Activated CD4-positive, alpha-beta memory T cell treated with anti-CD3 and anti-CD28 coated beads for 36 hours (primary cell): ENCODE results near the gene FEN1. TPM values are rescaled to one million over a fixed set of nuclear protein-coding genes. Genes with fewer than 3 reads are reported as not detected.

Experiments
- CTCF ChIA-PET: fragments of 350-600 bp; sonication (Branson Sonifier 250); formaldehyde crosslinking; loops from one replicate; lab custom pipeline; 2021; ENCODE audit warnings: antibody characterized with exemption, inconsistent platforms; lab: Charles Lee
- POLR2A ChIA-PET: fragments of 350-600 bp; sonication (Branson Sonifier 250); formaldehyde crosslinking; loops from one replicate; lab custom pipeline; 2021; ENCODE audit warnings: antibody characterized with exemption; lab: Charles Lee
- DNase-seq: peaks from one replicate; pipeline ENCODE4 v3.0.0-alpha.2; 2020
- H3K27ac Mint-ChIP-seq: one replicate; pipeline ENCODE4 v1.8.0; 2021; ENCODE audit warnings: mixed read lengths
- H3K27me3 Mint-ChIP-seq: one replicate; pipeline ENCODE4 v1.8.0; 2021; ENCODE audit warnings: mixed read lengths
- H3K36me3 Mint-ChIP-seq: one replicate; pipeline ENCODE4 v1.8.0; 2021; ENCODE audit warnings: mixed read lengths
- H3K4me1 Mint-ChIP-seq: one replicate; pipeline ENCODE4 v1.8.0; 2021; ENCODE audit warnings: low read depth, mixed read lengths
- H3K4me3 Mint-ChIP-seq: one replicate; pipeline ENCODE4 v1.8.0; 2021; ENCODE audit warnings: mild to moderate bottlenecking, mixed read lengths
- H3K9me3 Mint-ChIP-seq: one replicate; pipeline ENCODE4 v1.8.0; 2021; ENCODE audit warnings: mixed read lengths
- intact Hi-C: fragments of 100-400 bp; cut with micrococcal nuclease; formaldehyde crosslinking; loops from one replicate; pipeline ENCODE4 v1.15.1; 2023
- total RNA-seq, 2 experiments: library from RNA; stranded (reverse); gene quantifications; one replicate each; pipeline ENCODE4 v1.2.3, GENCODE V29; 2021

The FEN1 gene
- total RNA-seq, 2 experiments from 2014 or later = 108 to 111 TPM

- no peak overlapping the region for H3K27ac Mint-ChIP-seq
- POLR2A ChIA-PET = no interaction called here
- no peak for DNase-seq
- CTCF ChIA-PET = interaction anchor here (0.9 to 1.0 kb wide), 2 partner anchors 26 to 39 kb away, joined by 3 to 4 read pairs; no protein-coding TSS in a partner anchor
- intact Hi-C loops = no loop called here
- peaks cover 2% of the 10 kb centered on the region for H3K27me3 Mint-ChIP-seq
- H3K4me1 Mint-ChIP-seq = peaks cover 6% of the 10 kb centered on the region
- H3K9me3 Mint-ChIP-seq = no peaks in the 10 kb centered on the region
- no peak overlapping the region for H3K4me3 Mint-ChIP-seq
- no peaks in the 10 kb centered on the region for H3K36me3 Mint-ChIP-seq
Measured at GRCh38 chr11:61771985-61772455, 20.7 kb upstream of the FEN1 start.

- no peak overlapping the region for H3K4me3 Mint-ChIP-seq
- POLR2A ChIA-PET = no interaction called here
- intact Hi-C loops = no loop called here
Measured at GRCh38 chr11:61773356-61773755, 19.4 kb upstream of the FEN1 start.

GRCh38 chr11:61773809-61774208, 18.9 kb upstream of the FEN1 start:
- intact Hi-C loops = no loop called here
- Mint-ChIP-seq H3K27me3 (peaks cover 2% of the 10 kb centered on the region), H3K4me1 (peaks cover 9% of the 10 kb centered on the region), H3K9me3 (no peaks in the 10 kb centered on the region), H3K36me3 (no peaks in the 10 kb centered on the region), H3K4me3 (no peak overlapping the region), H3K27ac (no peak overlapping the region)
- no peak for DNase-seq
- CTCF ChIA-PET = no interaction called here
- POLR2A ChIA-PET = no interaction called here

More at GRCh38 chr11:61773356-61773755, 19.4 kb upstream of the FEN1 start:
- H3K36me3 Mint-ChIP-seq = no peaks in the 10 kb centered on the region
- peaks cover 2% of the 10 kb centered on the region for H3K27me3 Mint-ChIP-seq
- CTCF ChIA-PET = no interaction called here
- peaks cover 9% of the 10 kb centered on the region for H3K4me1 Mint-ChIP-seq
- no peak overlapping the region for H3K27ac Mint-ChIP-seq
- H3K9me3 Mint-ChIP-seq = no peaks in the 10 kb centered on the region
- DNase-seq = no peak

- peaks cover 2% of the 10 kb centered on the region for H3K27me3 Mint-ChIP-seq
- POLR2A ChIA-PET = no interaction called here
- H3K4me1 Mint-ChIP-seq = peaks cover 9% of the 10 kb centered on the region
- intact Hi-C loops = no loop called here
- H3K36me3 Mint-ChIP-seq = no peaks in the 10 kb centered on the region
- H3K27ac Mint-ChIP-seq = no peak overlapping the region
- no peaks in the 10 kb centered on the region for H3K9me3 Mint-ChIP-seq
- CTCF ChIA-PET = interaction anchor here (1.7 kb wide), 1 partner anchor 8 kb away, joined by 4 read pairs; no protein-coding TSS in a partner anchor
- no peak for DNase-seq
- H3K4me3 Mint-ChIP-seq = no peak overlapping the region
Measured at GRCh38 chr11:61774411-61774810, 18.3 kb upstream of the FEN1 start.

- Mint-ChIP-seq H3K4me1 (peaks cover 9% of the 10 kb centered on the region), H3K36me3 (no peaks in the 10 kb centered on the region), H3K27ac (no peak overlapping the region), H3K4me3 (no peak overlapping the region), H3K9me3 (no peaks in the 10 kb centered on the region), H3K27me3 (peaks cover 2% of the 10 kb centered on the region)
- ChIA-PET CTCF (interaction anchor here (0.6 to 1.7 kb wide), 7 partner anchors 8 to 53 kb away, joined by 3 to 10 read pairs (median 4); no protein-coding TSS in a partner anchor), POLR2A (no interaction called here)
- intact Hi-C loops = no loop called here
- DNase-seq = no peak
Measured at GRCh38 chr11:61775106-61775505, 17.6 kb upstream of the FEN1 start.

- peaks cover 2% of the 10 kb centered on the region for H3K27me3 Mint-ChIP-seq
- peaks cover 9% of the 10 kb centered on the region for H3K4me1 Mint-ChIP-seq
- POLR2A ChIA-PET = no interaction called here
- no peak overlapping the region for H3K4me3 Mint-ChIP-seq
- no peaks in the 10 kb centered on the region for H3K36me3 Mint-ChIP-seq
- no peak for DNase-seq
- intact Hi-C loops = loop anchor here (2.0 kb wide), 1 partner anchor 19 kb away; no protein-coding TSS in a partner anchor
- H3K9me3 Mint-ChIP-seq = no peaks in the 10 kb centered on the region
- CTCF ChIA-PET = interaction anchor here (0.6 to 1.9 kb wide), 8 partner anchors 9 to 54 kb away, joined by 3 to 10 read pairs (median 4); no protein-coding TSS in a partner anchor
- no peak overlapping the region for H3K27ac Mint-ChIP-seq
Measured at GRCh38 chr11:61775606-61776554, 16.8 kb upstream of the FEN1 start.

- H3K27me3 Mint-ChIP-seq = peaks cover 2% of the 10 kb centered on the region
- peak overlapping the region; percentile 39 for H3K4me3 Mint-ChIP-seq
- peaks cover 9% of the 10 kb centered on the region for H3K4me1 Mint-ChIP-seq
- POLR2A ChIA-PET = interaction anchor here (0.7 kb wide), 1 partner anchor 9 kb away, joined by 3 read pairs; no protein-coding TSS in a partner anchor
- no peak overlapping the region for H3K27ac Mint-ChIP-seq
- CTCF ChIA-PET = interaction anchor here (0.7 to 1.9 kb wide), 4 partner anchors 9 to 27 kb away, joined by 3 to 8 read pairs (median 4); no protein-coding TSS in a partner anchor
- DNase-seq = peak; percentile 81
- H3K36me3 Mint-ChIP-seq = no peaks in the 10 kb centered on the region
- no peaks in the 10 kb centered on the region for H3K9me3 Mint-ChIP-seq
- intact Hi-C loops = loop anchor here (2.0 kb wide), 1 partner anchor 20 kb away; no protein-coding TSS in a partner anchor
Measured at GRCh38 chr11:61776561-61777075, 16.1 kb upstream of the FEN1 start.

GRCh38 chr11:61777234-61778090, 15.2 kb upstream of the FEN1 start:
- H3K27me3 Mint-ChIP-seq = peaks cover 2% of the 10 kb centered on the region

GRCh38 chr11:61778357-61778886, 14.3 kb upstream of the FEN1 start:
- Mint-ChIP-seq H3K27ac (no peak overlapping the region), H3K4me1 (peaks cover 5% of the 10 kb centered on the region), H3K27me3 (peaks cover 2% of the 10 kb centered on the region), H3K36me3 (no peaks in the 10 kb centered on the region), H3K4me3 (peak overlapping the region; percentile 5), H3K9me3 (no peaks in the 10 kb centered on the region)
- ChIA-PET POLR2A (no interaction called here), CTCF (interaction anchor here (1.1 to 1.9 kb wide), 2 partner anchors 9 to 29 kb away, joined by 3 to 8 read pairs; no protein-coding TSS in a partner anchor)
- intact Hi-C loops = no loop called here
- DNase-seq = no peak

More at GRCh38 chr11:61777234-61778090, 15.2 kb upstream of the FEN1 start:
- intact Hi-C loops = loop anchor here (2.0 kb wide), 1 partner anchor 21 kb away; no protein-coding TSS in a partner anchor
- Mint-ChIP-seq H3K4me1 (peaks cover 8% of the 10 kb centered on the region), H3K27ac (no peak overlapping the region), H3K36me3 (no peaks in the 10 kb centered on the region), H3K4me3 (peak overlapping the region; percentile 8), H3K9me3 (no peaks in the 10 kb centered on the region)
- DNase-seq = peak; percentile 65
- POLR2A ChIA-PET = interaction anchor here (0.7 kb wide), 1 partner anchor 10 kb away, joined by 3 read pairs; no protein-coding TSS in a partner anchor
- CTCF ChIA-PET = interaction anchor here (0.7 to 1.9 kb wide), 3 partner anchors 10 to 20 kb away, joined by 3 to 8 read pairs (median 5); no protein-coding TSS in a partner anchor

- no peak for DNase-seq
- H3K27me3 Mint-ChIP-seq = peaks cover 2% of the 10 kb centered on the region
- intact Hi-C loops = no loop called here
- CTCF ChIA-PET = interaction anchor here (0.9 to 1.1 kb wide), 2 partner anchors 30 to 329 kb away, joined by 3 read pairs; no protein-coding TSS in a partner anchor
- H3K36me3 Mint-ChIP-seq = peaks cover 3% of the 10 kb centered on the region
- no peak overlapping the region for H3K27ac Mint-ChIP-seq
- H3K4me3 Mint-ChIP-seq = no peak overlapping the region
- POLR2A ChIA-PET = interaction anchor here (0.9 kb wide), 1 partner anchor 9 kb away, joined by 3 read pairs; no protein-coding TSS in a partner anchor
- no peaks in the 10 kb centered on the region for H3K9me3 Mint-ChIP-seq
- peaks cover 5% of the 10 kb centered on the region for H3K4me1 Mint-ChIP-seq
Measured at GRCh38 chr11:61778920-61779650, 13.6 kb upstream of the FEN1 start.
